HG03571 (cell line): ENCODE measurements around the gene PAQR7.

Source experiments
- ATAC-seq: cut with Tn5 transposase; IDR thresholded peaks from one replicate; pipeline ENCODE4 v1.9.1; 2021; ENCODE audit not compliant: unreplicated experiment

PAQR7 gene

DNA sequence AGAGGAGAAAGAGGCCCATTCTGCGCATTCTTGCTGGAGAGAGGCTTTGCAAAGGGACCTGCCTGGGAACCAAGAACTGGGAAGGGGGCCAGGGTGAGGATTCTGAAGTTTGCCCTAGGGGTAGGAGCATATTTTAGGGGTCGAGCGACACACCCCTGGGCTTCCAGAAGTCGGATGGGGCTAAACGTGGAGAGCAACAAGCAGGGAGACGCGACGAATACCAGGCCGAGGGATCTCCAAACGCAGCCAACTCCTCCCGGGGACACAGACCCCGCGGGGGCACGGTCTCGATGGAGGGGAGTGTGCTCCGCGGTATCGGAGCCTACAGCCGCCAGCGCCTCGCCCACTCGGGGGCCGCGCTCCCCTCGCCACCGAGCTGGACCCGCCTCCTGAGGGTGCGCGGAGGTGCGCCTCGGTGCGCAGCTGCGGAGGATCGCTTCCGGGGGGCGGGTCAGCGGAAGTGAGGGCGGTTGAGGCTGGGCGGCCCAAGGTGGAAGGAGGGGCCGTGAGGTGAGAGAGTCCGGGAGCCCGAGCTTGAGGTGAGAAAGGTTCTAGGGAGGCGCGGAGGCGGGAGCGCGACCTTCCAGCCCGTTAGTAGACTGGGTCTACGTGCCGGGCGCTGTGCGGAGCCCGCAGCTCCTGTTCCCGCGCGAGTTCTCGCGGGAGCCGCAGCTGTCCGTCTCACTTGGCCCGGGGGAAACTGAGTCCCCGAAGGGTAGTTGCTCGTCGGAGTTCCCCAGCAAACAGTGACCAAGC lies 55.8 kb downstream of the PAQR7 start, which contains the start of gene MTFR1L:
MTFR1L (plus strand) TSS at position 464 of the 756 bp plus-strand sequence. CDS start 3,151 bp downstream, outside the sequence.
- ATAC-seq = peak; percentile 77

DNA sequence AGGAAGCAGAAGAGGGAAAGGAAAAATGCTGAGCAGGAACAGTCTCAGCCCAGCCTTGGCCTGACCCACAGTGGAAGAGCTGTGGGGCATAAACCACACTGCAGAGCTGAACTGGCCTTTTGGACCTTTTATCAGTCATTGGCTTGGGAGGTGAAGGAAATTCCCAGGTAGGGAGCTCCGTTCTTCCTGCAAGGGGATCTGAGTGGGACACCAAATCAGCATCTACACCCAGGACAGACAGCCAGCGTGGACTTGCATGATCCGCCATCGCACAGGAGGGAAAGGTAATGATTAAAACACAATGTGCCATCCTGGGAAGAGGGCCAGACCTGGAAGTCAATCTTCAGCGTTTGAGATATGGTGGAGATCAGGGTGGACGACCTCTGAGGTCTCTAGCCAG lies 56.9 kb downstream of the PAQR7 start:
- no peak for ATAC-seq

DNA sequence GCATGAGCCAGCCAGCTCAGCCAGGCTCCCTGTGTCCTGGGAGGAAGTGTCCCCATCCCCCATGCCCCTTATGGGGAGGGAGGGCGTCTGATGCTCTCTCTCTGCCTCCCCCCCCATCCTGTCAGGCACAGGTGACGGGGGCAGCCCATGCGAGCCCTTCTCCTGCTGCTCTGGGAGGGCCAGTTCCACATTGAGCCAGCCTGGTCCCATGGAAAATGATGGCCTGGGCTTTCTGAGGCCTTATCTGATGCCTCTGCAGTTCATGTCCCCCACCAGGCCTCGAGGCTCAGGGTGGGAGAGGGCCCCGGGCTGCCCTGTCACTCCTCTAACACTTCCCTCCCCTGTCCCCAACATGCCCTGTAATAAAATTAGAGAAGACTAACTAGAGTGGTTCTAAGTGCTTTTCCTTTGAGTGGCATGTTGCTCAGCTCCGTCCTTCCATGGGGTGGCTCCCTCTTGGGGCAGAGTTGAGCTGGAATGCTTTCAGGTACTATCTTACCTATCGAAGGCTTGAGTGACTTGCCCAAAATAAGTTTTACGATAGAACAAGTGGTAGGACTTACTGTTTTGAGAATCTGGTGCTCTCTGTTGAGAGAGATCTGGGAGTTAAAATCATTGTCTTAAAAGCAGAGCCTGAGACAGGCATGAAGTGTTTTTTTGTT lies 57.5 kb downstream of the PAQR7 start:
- no peak for ATAC-seq

DNA sequence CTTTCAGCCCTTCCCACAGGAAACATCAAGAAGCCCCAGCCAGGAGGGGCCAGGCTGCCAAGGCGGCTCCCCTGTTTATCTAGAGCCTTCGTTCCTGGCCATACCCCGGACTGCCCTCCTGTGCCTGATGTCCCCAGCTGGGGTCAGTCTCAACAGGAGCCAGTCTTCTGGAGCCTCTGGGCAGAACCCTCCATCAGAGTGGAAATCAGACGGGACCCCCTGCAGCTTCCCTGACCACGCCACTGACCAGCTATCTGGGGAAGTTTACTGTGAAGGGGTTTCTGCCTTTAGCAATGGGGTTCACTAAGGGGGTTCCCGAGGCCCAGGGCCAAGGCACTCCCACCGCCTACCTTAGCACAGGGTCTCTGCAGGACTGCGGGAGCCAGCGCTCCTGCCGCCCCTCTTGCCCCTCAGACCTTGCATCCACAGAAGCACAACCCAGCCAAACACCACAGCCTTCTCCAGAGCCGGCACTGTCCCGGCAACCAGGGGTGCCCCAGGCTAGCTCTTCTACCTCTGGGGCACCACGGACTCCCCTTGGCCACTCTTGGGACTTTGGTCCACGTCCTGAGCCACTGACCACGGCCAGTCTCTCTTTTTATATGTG lies 59.3 kb downstream of the PAQR7 start:
- ATAC-seq = no peak

DNA sequence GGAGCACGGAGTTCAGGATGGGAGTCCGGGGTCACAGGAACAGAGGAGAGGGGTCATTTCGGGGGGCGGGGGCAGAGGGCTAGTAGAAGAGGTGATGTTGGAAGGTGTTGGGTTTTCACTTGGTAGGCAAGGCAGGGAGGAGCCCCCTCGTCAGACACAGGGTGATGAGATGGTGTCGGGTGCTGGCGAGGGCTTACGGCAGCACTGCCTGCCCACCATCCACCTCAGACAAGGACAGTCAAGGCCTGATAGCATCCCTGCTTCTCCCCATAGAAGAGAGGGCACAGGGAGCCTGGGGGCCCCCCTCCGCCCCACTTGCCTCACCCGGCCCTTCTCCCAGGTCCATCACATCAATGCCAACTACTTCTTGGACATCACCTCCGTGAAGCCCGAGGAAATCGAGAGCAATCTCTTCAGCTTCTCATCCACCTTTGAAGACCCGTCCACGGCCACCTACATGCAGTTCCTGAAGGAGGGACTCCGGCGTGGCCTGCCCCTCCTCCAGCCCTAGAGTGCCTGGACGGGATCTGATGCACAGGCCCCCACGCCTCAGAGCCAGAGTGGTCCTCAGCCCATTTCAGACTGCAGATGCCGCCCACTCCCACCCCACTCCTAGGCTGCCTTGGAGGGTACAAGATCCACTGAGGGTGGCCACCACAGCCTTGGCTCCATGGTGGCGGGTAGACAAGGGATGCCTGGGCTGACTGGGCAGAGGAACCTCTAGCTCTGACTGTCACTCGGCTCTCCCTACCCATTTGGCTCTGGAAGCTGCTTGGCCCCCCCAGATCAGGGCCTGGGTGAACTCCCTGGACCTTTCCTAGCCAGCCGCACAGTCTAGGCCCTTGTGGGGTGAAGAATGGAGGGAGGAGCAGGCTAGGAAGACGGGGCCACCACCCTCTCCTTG lies 60.0 kb downstream of the PAQR7 start:
- ATAC-seq = no peak

DNA sequence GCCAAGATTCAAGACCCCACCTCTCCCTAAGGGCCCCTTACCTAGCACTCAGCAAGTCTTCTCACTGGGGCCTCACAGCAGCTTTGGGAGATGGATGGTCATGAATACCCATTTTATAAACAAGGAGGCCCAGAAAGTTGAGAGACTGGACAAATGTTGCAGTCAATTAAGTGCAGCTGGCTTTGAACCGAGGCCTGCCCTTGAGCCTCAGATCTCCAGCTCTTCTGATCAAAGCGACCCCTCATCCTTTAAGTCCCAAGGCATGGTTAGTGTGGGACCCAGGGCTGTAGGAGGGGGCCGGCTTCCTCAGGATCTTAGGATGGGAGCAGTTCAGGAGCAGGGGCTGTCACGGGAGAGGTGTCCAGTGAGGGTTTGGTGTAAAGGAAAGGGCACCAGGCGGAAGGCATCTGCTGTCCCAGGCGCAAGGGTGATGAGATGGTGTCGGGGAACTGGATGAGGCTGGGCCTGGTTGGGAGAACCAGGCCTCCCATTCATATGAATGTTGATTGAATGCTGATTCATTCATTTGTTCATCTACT lies 60.9 kb downstream of the PAQR7 start:
- ATAC-seq = no peak

DNA sequence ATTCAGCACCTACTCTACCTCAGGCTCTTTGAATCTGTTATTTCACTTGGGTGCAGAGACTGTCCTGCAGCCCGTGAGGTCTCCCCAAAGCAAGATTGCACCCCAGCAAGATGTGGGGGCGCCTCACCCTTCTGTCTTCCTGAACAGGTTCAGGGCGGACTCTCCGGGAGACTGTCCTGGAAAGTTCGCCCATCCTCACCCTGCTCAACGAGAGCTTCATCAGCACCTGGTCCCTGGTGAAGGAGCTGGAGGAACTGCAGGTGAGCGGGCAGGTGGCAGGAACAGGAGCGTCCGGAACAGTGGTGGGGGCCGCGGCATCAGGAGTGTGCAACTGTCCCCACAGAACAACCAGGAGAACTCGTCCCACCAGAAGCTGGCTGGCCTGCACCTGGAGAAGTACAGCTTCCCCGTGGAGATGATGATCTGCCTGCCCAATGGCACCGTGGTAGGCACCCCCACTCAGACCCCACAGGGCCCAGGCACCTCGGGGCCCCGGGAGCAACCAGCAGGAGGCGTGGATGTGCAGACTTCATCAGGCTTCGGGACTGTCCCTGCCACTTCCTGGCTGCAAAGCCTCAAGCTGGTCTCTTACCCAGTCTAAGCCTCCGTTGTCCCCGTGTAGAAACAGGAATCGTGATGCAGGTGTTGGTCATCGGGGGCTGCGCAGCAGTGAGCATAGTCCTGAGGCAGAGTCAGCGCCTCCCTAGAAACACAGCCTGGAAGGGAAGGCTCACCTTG lies 61.6 kb downstream of the PAQR7 start:
- ATAC-seq = no peak

DNA sequence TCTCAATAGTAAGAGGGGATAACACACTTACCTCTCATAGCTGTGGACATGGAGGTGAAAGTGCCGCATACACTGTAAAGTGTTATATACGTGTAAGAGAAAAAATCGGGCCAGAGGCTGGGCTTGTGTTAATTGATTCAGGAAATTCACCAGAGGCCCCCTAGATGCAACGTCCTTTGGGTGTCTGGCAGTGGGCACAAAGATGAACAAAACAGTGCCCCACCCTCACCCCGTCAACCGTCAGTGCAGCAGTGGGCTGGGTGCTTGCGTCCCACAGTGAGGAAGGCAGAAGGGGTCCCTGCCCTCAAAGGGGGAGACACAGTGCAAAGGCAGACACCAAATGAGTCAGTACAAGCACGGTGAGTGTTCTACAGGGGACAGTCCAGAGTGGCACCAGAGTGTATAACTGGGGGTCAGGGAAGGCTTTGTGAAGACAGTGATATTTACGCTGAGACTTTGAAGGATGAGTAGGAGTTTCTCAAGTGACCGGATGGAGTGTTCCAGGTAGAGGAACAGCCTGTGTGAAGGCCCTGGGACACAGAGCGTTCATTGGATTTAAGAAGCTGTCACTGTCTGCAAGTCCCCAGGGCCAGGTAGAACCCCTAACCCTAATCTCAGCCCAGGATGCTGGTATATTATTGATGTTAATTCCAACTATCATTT lies 62.3 kb downstream of the PAQR7 start:
- ATAC-seq = no peak
